Stimulated activated CD8-positive, alpha-beta memory T cell treated with anti-CD3 and anti-CD28 coated beads, Interleukin-12 subunit alpha, Interleukin-12 subunit beta, amount 100 ng/mL, for 4 hours (primary cell): ENCODE data around the gene CYP3A7.
"Not testable (repeated sequence)": the region's sequence is repeated elsewhere in the genome, so short reads cannot be mapped to it uniquely, and the experiment has no call there.

Experiments used
- DNase-seq: peaks from one replicate; pipeline ENCODE4 v3.0.0-alpha.2; 2020; ENCODE audit warnings: low read depth

The CYP3A7 gene

GRCh38 chr7:99699946-99700345 lies 35.0 kb downstream of the CYP3A7 start:
- no peak for DNase-seq

DNA sequence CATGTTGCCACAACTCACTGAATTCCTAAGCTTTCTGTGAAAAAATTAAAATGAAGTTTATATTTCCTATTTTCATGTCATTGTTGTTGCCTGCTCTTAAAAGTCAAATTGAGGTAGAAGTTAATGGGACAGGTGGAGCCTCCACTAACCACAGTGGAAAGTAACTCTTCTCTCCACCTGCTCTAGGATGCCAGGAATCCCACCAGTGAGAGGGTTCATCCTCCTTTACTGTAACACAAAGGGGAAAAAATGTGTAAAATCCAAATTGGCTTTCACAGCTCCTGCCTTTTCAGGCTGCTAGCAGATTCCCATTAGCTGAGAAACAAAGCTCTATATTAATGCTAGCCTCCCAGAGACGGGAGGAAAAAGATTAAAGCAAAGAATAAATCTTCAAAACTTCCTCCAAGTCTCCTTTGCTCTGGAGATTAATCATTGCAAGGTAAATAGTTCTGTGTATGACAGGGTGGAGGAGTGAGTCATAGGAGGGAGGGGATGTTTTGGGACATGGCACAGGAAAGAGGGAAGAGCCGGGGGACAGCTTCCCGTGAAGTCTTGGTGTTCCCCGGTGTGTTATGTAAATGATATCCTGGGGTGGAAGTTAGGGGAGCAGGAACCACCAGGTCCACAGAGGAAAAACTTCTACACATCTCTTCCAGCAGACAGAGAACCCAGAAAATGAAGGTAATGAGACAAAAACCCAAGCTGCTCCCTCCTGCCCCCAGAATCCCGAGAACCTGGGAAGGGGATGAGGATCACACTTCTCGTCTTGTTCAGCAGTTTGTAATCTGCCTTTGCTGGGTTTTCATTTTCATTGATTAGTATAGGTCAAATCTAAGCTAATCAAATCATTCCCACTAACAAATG lies 35.9 kb downstream of the CYP3A7 start:
- DNase-seq: not testable (repeated sequence)

GRCh38 chr7:99694912-99695304 lies 40.1 kb downstream of the CYP3A7 start:
- no peak for DNase-seq

DNA sequence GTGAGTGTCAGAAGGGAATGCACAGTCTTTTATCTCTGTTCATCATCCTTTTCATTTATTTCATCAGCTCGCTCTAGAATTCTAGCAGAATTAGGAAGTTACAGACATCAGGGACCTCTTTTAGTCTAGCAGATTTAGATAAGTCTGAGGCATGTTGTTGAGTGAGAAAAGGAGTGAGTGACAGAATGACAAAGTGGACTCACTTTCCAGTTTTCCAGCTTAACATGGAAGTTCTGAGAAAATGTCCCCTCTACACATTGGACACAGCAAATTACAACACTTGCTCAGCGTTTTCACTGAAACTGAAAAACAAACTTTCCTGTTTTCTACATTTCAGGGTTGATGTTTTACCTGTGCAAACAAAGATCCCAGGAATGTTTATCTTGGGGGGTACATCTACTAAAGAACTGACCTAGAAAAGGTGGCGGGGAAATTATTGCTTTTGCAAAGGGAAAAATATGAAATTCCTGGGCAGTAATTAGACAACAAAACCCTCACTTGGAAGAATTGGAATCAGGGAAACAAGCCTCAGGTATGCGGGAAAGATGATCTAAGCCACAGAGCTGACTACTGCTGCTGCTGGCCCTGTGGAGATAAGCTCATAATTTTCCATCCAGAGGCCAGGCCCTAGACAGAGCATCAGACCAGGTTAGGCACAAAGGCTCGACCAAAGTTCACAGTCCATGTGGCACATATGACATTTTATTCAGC lies 40.6 kb downstream of the CYP3A7 start:
- DNase-seq: no peak

- DNase-seq: no peak
These were observed 41.4 kb downstream of the CYP3A7 start for GRCh38 chr7:99693427-99694200.

DNA sequence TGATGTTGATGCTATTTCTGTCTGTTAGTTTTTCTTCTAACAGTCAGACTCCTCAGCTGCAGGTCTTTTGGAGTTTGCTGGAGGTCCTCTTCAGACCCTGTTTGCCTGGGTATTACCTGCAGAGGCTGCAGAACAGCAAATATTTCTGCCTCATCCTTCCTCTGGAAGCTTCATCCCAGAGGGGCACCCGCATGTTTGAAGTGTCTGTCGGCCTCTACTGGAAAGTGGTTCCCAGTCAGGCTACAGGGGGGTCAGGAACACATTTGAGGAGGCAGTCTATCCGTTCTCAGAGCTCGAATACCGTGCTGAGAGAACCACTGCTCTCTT lies 41.9 kb downstream of the CYP3A7 start:
- DNase-seq: no peak

- not testable (repeated sequence) for DNase-seq
These were observed 42.4 kb downstream of the CYP3A7 start for GRCh38 chr7:99692563-99692962.

DNA sequence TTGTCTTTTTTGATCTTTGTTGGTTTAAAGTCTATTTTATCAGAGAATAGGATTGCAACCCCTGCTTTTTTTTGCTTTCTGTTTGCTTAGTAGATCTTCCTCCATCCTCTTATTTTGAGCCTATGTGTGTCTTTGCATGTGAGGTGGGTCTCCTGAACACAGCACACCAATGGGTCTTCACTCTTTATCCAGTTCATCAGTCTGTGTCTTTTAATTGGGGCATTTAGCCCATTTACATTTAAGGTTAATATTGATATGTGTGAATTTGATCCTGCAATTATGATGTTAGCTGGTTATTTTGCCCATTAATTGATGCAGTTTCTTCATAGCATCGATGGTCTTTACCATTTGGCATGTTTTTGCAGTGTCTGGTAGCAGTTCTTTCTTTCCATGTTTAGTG lies 43.3 kb downstream of the CYP3A7 start:
- not testable (repeated sequence) for DNase-seq

- DNase-seq: not testable (repeated sequence)
These were observed 44.1 kb downstream of the CYP3A7 start for GRCh38 chr7:99690918-99691317.

GRCh38 chr7:99685871-99686608 lies 49.0 kb downstream of the CYP3A7 start:
- DNase-seq: not testable (repeated sequence)

- DNase-seq: no peak
These were observed 49.8 kb downstream of the CYP3A7 start for GRCh38 chr7:99685129-99685758.

- DNase-seq: no peak
These were observed 55.4 kb downstream of the CYP3A7 start, which contains the start of gene CYP3A5 for GRCh38 chr7:99679400-99680191. CYP3A5 (minus strand) TSS chr7:99679996; CDS start chr7:99679896, 100 bp downstream.

DNA sequence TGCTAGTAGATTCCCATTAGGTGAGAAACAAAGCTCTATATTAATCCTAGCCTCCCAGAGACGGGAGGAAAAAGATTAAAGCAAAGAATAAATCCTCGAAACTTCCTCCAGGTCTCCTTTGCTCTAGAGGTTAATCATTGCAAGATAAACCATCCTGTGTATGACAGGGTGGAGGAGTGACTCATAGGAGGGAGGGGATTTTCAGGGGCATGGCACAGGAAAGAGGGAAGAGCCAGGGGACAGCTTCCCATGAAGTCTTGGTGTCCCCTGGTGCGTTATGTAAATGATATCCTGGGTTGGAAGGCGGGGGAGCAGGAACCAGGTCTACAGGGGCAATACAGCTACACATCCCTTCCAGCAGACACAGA lies 56.0 kb downstream of the CYP3A7 start:
- no peak for DNase-seq

DNA sequence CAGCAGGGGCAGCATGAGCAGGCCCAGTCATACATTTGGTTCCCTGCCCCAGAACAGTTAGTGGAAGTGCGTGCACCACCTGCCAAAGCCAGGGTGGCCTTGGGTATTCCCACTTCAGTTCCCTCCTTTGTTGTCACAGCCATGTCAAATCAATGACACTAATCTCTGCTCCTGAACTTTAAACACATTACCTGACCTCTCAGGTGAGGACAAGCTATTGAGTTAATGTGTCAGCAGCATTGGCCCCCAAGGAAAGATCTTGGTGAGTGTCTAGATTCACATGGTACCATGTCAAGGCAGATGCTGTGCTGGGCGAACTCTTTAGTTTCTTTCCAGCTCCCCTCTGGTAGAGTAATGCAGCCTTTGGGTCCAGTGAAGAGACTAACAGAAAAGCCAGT lies 57.3 kb downstream of the CYP3A7 start:
- no peak for DNase-seq

- no peak for DNase-seq
These were observed 57.9 kb downstream of the CYP3A7 start for GRCh38 chr7:99677013-99677647.

DNA sequence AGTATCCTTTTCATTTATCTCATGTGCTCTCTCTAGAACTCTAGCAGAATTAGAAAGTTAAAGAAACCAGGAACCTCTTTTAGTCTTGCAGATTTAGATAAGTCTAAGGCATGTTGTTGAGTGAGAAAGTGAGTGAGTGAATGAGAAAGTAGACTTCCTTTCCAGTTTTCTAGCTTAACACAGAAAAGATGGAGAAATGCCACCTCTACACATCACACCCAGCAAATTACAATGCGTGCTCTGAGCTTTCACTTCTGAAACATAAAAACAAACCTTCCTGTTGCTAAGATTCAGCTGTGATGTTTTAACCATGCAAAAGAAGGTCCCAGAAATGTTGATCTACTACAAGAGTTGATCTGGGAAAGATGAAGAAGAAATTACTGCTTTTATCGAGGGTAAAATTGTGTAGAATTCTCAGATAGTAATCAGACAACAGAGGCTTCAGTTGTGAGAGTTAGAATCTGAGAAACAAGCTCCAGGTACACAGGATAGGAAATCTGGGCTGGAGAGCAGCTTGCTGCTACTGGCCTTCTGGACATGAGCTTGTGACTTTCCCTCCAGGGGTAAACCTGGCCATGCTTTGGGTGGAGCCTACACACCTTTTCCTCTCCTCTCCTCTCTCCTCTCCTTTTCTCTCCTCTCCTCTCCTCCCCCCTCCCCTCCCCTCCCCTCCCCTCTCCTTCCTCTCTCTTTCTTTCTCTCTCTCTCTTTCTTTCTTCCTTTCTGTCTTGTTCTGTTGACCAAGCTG lies 59.8 kb downstream of the CYP3A7 start:
- no peak for DNase-seq

DNA sequence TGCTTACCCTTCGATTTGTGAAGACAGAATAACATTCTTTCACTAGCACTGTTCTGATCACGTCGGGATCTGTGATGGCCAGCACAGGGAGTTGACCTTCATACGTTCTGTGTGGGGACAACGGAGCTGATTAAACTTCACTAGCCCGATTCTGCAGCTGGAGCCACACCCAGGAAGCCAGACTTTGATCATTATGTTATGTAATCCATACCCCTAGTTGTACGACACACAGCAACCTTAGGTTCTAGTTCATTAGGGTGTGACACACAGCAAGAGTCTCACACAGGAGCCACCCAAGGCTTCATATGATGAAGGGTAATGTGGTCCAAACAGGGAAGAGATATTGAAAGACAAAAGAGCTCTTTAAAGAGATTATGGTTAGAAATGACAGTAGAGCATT lies 62.4 kb downstream of the CYP3A7 start:
- no peak for DNase-seq

- no peak for DNase-seq
These were observed 65.2 kb downstream of the CYP3A7 start for GRCh38 chr7:99669782-99670181.

GRCh38 chr7:99668541-99668940 lies 66.5 kb downstream of the CYP3A7 start:
- DNase-seq: no peak
